ENCODE measurements around the gene UCP2. TPM values are rescaled to one million over a fixed set of nuclear protein-coding genes. Genes with fewer than 3 reads are reported as not detected.
A peak's percentile ranks its signal among the peaks of the same experiment; 100 is the strongest.

The UCP2 gene, protein sequence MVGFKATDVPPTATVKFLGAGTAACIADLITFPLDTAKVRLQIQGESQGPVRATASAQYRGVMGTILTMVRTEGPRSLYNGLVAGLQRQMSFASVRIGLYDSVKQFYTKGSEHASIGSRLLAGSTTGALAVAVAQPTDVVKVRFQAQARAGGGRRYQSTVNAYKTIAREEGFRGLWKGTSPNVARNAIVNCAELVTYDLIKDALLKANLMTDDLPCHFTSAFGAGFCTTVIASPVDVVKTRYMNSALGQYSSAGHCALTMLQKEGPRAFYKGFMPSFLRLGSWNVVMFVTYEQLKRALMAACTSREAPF
- 21.4 and 28.0 TPM in 2 replicates for total RNA-seq (2014; rRNA removed; shearing (Covaris generic))

GRCh38 chr11:73982595-73982989 lies at the start of gene UCP2:
TSS of gene UCP2 (minus strand) at chr11:73982843. CDS start at chr11:73978378, 4,465 bp downstream.
- DNase-seq (ENCODE audit: low read depth) = no peak

DNA sequence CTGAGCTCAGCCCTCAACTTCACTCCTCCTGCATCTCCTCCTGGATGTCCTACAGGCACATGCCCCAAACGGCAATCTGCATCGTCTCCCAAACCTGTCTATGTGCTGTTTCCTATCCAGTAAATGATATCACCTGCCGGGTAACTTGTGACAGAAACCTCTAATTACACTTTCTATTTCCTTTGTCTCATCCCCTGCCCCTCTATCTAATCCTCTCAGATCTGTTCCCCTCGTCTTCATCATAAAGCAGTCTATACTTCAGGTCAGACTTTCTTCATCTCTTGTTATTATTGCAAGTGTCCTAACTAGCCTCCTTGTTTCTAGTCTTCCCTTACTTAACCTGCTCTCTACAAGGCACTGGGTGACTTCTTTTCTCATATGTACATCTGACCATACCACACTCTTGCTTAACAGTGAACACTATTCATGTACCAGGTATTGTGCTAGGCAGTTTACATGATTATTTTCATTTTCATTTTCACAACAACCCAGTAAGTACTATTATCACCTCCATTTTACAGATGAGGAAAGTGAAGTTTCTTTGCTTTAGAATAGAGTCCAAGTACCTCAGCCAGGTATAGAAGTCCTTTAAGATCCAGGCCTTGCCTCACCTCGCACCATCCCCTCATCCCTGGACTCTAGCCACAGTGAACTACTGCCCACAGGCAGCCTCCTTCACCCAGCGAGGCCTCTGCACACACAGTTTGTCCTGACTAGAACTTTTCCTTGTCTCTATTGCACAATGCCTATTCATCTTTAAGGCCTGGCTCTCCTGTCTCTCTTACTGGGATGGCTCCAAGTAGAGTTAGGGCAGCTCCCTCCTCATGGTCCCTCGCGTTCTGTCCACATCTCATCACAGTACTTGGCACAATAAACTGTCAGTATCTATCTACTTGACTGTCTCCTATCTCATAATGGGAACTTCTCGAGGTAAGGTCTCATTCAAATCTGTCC lies 48.4 kb upstream of the UCP2 start:
- DNase-seq (ENCODE audit: low read depth) = no peak

- DNase-seq (ENCODE audit: low read depth) = peak; percentile 87
Observed at GRCh38 chr11:74025467-74026166, 43.0 kb upstream of the UCP2 start.

- peak; percentile 77 for DNase-seq (ENCODE audit: low read depth)
Observed at GRCh38 chr11:74024261-74025029, 41.8 kb upstream of the UCP2 start.

GRCh38 chr11:74023276-74023675 lies 40.6 kb upstream of the UCP2 start:
- no peak for DNase-seq (ENCODE audit: low read depth)

DNA sequence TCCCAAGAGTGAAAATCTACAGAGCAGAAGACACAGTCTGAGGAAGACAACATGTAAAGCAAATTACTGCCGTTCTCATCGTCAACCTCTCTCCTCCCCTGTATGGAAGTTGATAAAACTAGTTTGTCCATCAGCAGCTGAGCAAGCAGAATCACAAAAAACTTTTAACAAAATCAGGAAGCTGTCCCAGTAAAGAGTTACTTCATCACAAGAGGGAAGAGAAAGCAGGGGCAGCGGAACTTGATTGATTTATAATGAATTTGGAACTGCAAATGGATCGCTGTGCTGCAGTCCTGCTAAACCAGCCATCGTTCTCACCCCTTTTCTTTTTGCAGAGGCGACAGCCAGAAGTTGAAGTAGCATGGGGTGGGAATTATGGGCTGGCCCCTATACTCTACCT lies 39.9 kb upstream of the UCP2 start:
- no peak for DNase-seq (ENCODE audit: low read depth)

GRCh38 chr11:74021998-74022397 lies 39.4 kb upstream of the UCP2 start:
- DNase-seq (ENCODE audit: low read depth) = no peak

DNA sequence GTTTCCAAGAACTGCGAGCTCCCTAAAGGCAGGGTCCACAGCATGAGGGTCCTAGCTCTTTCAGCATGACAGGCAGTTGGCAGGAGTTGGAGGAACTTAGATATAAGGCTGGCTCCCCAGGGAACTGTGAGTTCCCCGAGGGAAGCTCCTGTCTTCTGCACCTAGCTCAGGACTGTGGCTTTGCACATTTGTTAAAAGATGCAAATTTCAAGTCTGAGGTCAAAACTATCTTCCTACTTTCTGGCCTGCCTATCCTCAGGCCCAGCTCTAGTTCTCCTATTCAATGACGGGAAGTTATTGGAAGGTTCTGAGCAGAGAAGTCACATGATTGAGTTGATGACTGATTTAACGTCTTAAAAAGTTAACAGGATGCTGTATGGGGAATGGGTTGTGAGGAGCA lies 37.9 kb upstream of the UCP2 start:
- no peak for DNase-seq (ENCODE audit: low read depth)

- DNase-seq (ENCODE audit: low read depth) = peak; percentile 25
Observed at GRCh38 chr11:74019860-74020259, 37.2 kb upstream of the UCP2 start.

GRCh38 chr11:74019104-74019738 lies 36.6 kb upstream of the UCP2 start:
- no peak for DNase-seq (ENCODE audit: low read depth)

GRCh38 chr11:74018331-74019005 lies 35.8 kb upstream of the UCP2 start:
- peak; percentile 90 for DNase-seq (ENCODE audit: low read depth)

DNA sequence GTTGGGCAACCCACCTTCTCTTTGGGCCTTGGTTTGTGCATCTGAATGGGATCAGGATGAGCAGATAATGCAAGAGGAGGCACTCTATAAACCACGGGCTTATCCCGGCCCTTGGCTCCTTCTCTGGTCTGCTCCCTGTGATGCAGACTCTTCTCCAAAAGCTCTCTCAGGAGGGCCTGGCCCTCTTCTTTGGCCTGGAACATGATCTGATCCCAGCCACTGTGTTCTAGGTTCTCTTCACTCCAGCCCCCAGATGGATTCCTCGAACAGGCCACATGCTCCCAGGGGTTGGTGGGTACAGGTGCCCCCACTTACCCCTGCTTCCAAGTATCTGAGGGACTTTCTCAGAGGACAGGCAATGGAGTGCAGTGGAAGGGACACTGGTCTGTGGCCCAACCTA lies 35.0 kb upstream of the UCP2 start:
- no peak for DNase-seq (ENCODE audit: low read depth)

- no peak for DNase-seq (ENCODE audit: low read depth)
Observed at GRCh38 chr11:74015919-74016684, 33.5 kb upstream of the UCP2 start.

GRCh38 chr11:74014880-74015279 lies 32.2 kb upstream of the UCP2 start:
- no peak for DNase-seq (ENCODE audit: low read depth)

- no peak for DNase-seq (ENCODE audit: low read depth)
Observed at GRCh38 chr11:74013141-74013540, 30.5 kb upstream of the UCP2 start.

DNA sequence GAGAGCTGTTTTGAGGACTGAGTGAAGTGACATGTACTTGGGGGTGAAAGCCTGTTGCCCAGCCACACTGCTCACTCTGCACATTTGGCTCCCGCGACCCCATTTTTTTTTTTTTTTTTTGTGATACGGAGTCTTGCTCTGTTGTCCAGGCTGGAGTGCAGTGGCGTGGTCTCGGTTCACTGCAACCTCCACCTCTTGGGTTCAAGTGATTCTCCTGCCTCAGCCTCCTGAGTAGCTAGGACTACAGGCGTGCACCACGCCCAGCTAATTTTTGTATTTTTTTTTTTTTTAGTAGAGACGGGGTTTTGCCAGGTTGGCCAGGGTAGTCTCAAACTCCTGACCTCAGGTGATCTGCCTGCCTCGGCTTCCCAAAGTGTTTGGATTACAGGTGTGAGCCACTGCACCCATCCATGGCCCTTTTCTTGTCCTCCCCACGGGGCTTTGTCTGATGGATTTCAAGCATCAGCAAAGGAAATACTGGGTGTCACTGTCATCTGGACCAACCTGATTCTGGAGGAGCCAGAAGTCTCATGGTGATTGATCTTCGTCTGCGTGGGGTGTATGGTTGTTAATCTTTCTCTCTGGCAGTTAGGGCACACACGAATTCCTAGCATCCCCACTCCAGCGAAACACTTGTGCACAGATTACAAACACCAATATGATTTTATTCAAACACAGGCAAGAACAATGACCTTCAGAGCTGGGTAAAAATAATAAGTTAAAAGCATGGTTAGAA lies 29.6 kb upstream of the UCP2 start:
- no peak for DNase-seq (ENCODE audit: low read depth)

DNA sequence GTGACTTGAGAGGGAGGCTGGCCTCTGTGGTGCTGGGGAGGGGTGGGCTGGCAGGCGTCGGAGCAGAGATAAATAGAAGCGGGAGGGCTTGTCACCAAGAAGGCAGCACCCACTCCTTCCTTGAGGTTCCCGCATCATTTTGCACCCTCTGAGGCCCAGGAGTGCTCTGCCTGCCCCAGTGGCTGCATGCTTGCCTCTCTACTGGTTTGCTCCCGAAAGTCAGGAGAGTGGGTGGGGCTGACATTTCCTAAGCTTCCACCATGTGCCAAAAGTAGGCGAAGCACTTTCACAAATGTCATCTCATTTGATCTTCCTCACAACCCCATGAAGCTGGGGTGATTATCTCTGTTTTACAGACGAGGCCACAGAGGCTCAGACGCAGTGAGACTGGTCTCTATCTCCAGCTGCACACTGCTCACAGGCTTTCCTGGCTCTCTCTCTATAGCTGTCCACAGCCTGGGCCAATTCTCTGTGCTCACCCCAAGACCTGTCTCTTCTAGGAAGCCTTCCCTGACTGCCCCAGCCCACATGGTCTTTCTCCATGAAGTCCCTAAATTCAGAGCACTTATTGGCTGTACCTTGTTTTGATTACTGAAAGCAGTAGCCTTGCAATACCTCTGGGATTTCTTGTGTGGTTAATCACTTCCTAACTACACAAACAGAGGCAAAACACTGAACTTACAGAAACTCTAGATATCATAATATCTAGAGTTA lies 28.9 kb upstream of the UCP2 start:
- no peak for DNase-seq (ENCODE audit: low read depth)
